ENCODE results near the gene SOX8. TPM values are rescaled to one million over a fixed set of nuclear protein-coding genes. Genes with fewer than 3 reads are reported as not detected.

SOX8 gene
- total RNA-seq, 1 experiment from 2014 or later: 1.2 TPM

DNA sequence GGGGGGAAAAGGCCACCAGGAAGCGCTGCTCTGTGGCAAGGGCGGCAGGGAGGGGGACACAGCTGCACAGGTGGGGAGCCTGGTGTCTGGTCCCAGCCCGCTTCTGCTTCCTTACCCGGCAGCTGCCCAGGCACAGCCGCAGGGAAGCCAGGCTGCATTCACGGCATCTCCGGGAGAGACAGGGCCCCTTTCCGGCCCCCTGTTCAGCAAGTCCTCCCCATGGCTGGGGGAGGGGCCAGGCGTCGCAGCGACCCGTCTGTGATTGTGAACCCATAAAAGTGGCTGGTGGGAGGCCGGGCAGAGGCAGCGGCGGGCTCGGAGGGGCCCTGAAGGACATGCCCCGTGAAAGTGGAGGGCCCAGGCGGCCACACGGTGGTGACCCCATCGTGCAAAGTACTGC, 28.7 kb downstream of the SOX8 start:
- ChIA-PET CTCF (no interaction called here), POLR2A (no interaction called here)
- TF ChIP-seq CTCF (IDR thresholded peaks at IDR 0.05; ENCODE audit: insufficient read depth in 1 of 2, low read depth in 1 of 2, low read length in 1 of 2, severe bottlenecking in 1 of 2, unreplicated experiment in 1 of 2): no peak
- no TSS peak for BruUV-seq (replicated peaks)
- peaks cover 13% of the 10 kb centered on the region for H3K27me3 Mint-ChIP-seq (ENCODE audit: insufficient read depth, unreplicated experiment)
- Histone ChIP-seq H3K9me3 (no peaks in the 10 kb centered on the region), H3K27me3 (replicated peaks; ENCODE audit: control insufficient read depth, insufficient read depth, low read length) (peaks cover 2% of the 10 kb centered on the region), H3K4me3 (ENCODE audit: low read depth, low read length) (no peak overlapping the region), H3K36me3 (ENCODE audit: control insufficient read depth, insufficient read depth, low read length) (no peaks in the 10 kb centered on the region), H3K4me1 (no peaks in the 10 kb centered on the region)
- intact Hi-C loops (cut with micrococcal nuclease; ENCODE audit: unreplicated experiment): no loop called here
- no peak overlapping the region for H3K27ac Mint-ChIP-seq (ENCODE audit: unreplicated experiment)
- no peaks in the 10 kb centered on the region for H3K36me3 Mint-ChIP-seq (ENCODE audit: insufficient read depth, unreplicated experiment)
- DNase-seq: no peak
- H3K9me3 Mint-ChIP-seq (ENCODE audit: unreplicated experiment): no peaks in the 10 kb centered on the region
- no peak overlapping the region for H3K4me3 Mint-ChIP-seq (ENCODE audit: unreplicated experiment)
- H3K4me1 Mint-ChIP-seq (ENCODE audit: low read depth, unreplicated experiment): no peaks in the 10 kb centered on the region

DNA sequence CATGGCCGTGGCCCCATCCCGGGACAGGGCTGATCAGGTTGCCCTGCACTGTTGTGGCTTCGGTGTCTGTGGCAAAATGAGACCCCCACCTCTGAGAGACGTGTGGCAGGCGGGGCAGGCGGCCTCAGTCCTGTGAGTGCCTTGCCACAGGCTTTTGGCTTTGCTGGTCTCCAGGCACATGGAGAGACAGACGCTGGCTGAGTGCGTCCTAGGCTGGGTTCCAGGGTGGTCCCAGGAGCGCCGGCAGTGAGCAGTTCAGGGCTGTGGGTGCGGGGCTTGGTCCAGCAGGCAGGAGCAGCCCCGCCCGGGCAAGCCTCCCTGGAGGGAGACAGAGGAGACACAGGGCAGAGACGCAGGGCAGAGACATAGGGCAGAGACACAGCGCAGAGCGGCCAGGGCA, 29.2 kb downstream of the SOX8 start:
- Histone ChIP-seq H3K9me3 (no peaks in the 10 kb centered on the region), H3K4me3 (ENCODE audit: low read depth, low read length) (no peak overlapping the region), H3K27me3 (replicated peaks; ENCODE audit: control insufficient read depth, insufficient read depth, low read length) (peaks cover 2% of the 10 kb centered on the region), H3K36me3 (ENCODE audit: control insufficient read depth, insufficient read depth, low read length) (no peaks in the 10 kb centered on the region), H3K4me1 (no peaks in the 10 kb centered on the region)
- Mint-ChIP-seq H3K27ac (ENCODE audit: unreplicated experiment) (no peak overlapping the region), H3K4me3 (ENCODE audit: unreplicated experiment) (no peak overlapping the region), H3K4me1 (ENCODE audit: low read depth, unreplicated experiment) (no peaks in the 10 kb centered on the region), H3K27me3 (ENCODE audit: insufficient read depth, unreplicated experiment) (peaks cover 13% of the 10 kb centered on the region), H3K36me3 (ENCODE audit: insufficient read depth, unreplicated experiment) (no peaks in the 10 kb centered on the region), H3K9me3 (ENCODE audit: unreplicated experiment) (no peaks in the 10 kb centered on the region)
- no TSS peak for BruUV-seq (replicated peaks)
- ChIA-PET CTCF (no interaction called here), POLR2A (no interaction called here)
- intact Hi-C loops (cut with micrococcal nuclease; ENCODE audit: unreplicated experiment): no loop called here
- no peak for DNase-seq
- TF ChIP-seq CTCF (IDR thresholded peaks at IDR 0.05; ENCODE audit: insufficient read depth in 1 of 2, low read depth in 1 of 2, low read length in 1 of 2, severe bottlenecking in 1 of 2, unreplicated experiment in 1 of 2): no peak

GRCh38 chr16:1011316-1012082, 29.9 kb downstream of the SOX8 start:
- Histone ChIP-seq H3K36me3 (ENCODE audit: control insufficient read depth, insufficient read depth, low read length) (no peaks in the 10 kb centered on the region), H3K4me3 (ENCODE audit: low read depth, low read length) (no peak overlapping the region), H3K4me1 (no peaks in the 10 kb centered on the region), H3K9me3 (no peaks in the 10 kb centered on the region), H3K27me3 (replicated peaks; ENCODE audit: control insufficient read depth, insufficient read depth, low read length) (peaks cover 2% of the 10 kb centered on the region)
- Mint-ChIP-seq H3K27me3 (ENCODE audit: insufficient read depth, unreplicated experiment) (peaks cover 13% of the 10 kb centered on the region), H3K36me3 (ENCODE audit: insufficient read depth, unreplicated experiment) (no peaks in the 10 kb centered on the region), H3K4me1 (ENCODE audit: low read depth, unreplicated experiment) (no peaks in the 10 kb centered on the region), H3K4me3 (ENCODE audit: unreplicated experiment) (no peak overlapping the region), H3K27ac (ENCODE audit: unreplicated experiment) (no peak overlapping the region), H3K9me3 (ENCODE audit: unreplicated experiment) (no peaks in the 10 kb centered on the region)
- ChIA-PET POLR2A (no interaction called here), CTCF (no interaction called here)
- no peak for DNase-seq
- intact Hi-C loops (cut with micrococcal nuclease; ENCODE audit: unreplicated experiment): no loop called here
- BruUV-seq (replicated peaks): no TSS peak
- TF ChIP-seq CTCF (IDR thresholded peaks at IDR 0.05; ENCODE audit: insufficient read depth in 1 of 2, low read depth in 1 of 2, low read length in 1 of 2, severe bottlenecking in 1 of 2, unreplicated experiment in 1 of 2): no peak

All from Caco-2 (cell line).